ENCODE data around the gene PCDH9. TPM values are rescaled to one million over a fixed set of nuclear protein-coding genes. Genes with fewer than 3 reads are reported as not detected.

The PCDH9 gene
- total and polyA plus RNA-seq, 12 donors = 2.9 to 32.0 (median 15.4) TPM

- Histone ChIP-seq H3K36me3 (no peaks in the 10 kb centered on the region), H3K27me3 (no peaks in the 10 kb centered on the region), H3K9me3 (no peaks in the 10 kb centered on the region), H3K27ac (no peak overlapping the region), H3K4me1 (peaks cover 0 to 11% (median 0%) of the 10 kb centered on the region in 9 donors), H3K4me3 (no peak overlapping the region)
- TF ChIP-seq, protein P1, sequence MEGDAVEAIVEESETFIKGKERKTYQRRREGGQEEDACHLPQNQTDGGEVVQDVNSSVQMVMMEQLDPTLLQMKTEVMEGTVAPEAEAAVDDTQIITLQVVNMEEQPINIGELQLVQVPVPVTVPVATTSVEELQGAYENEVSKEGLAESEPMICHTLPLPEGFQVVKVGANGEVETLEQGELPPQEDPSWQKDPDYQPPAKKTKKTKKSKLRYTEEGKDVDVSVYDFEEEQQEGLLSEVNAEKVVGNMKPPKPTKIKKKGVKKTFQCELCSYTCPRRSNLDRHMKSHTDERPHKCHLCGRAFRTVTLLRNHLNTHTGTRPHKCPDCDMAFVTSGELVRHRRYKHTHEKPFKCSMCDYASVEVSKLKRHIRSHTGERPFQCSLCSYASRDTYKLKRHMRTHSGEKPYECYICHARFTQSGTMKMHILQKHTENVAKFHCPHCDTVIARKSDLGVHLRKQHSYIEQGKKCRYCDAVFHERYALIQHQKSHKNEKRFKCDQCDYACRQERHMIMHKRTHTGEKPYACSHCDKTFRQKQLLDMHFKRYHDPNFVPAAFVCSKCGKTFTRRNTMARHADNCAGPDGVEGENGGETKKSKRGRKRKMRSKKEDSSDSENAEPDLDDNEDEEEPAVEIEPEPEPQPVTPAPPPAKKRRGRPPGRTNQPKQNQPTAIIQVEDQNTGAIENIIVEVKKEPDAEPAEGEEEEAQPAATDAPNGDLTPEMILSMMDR (IDR thresholded peaks at IDR 0.05) = no peak
- 89 to 92% methylated on average over 2 of the region's 2 CpGs for WGBS, 2 donors
- intact Hi-C loops (cut with DNase I) = no loop called here
- no peak for ATAC-seq
- DNase-seq = no peak
Measured at GRCh38 chr13:66459143-66459542, 771.0 kb downstream of the PCDH9 start.

DNA sequence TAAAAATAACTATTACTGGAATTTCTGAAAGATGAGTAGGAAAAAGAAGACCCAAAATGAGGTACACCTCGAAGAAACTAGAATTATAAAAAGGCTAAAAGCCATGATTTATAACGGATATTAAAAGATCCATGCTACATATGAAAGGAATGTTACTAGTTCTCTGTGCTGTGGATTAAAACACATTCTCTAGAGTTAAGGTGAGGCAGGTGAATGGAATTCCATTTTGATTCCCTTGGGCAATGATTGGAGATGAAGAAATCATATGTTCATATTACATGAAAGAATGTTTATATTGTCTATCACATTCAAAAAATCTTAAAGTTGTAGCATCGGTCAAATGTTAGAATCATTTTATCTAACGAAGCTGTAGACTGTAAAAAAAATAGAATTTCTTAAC lies 783.7 kb downstream of the PCDH9 start:
- H3K4me3 ChIP-seq = no peak overlapping the region

DNA sequence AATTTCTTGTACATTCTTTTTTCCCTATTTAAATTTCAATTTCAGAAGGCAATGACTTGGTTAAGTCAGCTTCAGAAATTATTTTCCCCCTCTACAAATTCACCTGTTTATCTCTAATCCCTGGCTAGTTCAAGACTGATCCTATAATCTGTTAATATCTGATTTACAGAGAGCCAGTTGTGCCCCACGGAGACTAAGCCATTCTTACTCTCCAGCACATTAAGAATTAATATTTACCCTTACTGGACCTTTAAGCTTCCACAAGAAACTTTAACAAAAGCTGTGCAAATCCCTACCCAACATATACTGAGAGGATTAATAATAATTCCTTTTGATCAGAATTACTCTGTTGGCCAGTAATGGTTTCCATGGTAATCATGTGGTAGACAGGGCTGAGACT lies 786.2 kb downstream of the PCDH9 start:
- WGBS, 2 donors = 76 to 83% methylated on average over 1 of the region's 1 CpG
- intact Hi-C loops (cut with DNase I) = no loop called here
- H3K4me3 ChIP-seq = no peak overlapping the region
- H3K36me3 ChIP-seq = no peaks in the 10 kb centered on the region
- H3K9me3 ChIP-seq = peaks cover 0 to 5% (median 0%) of the 10 kb centered on the region in 11 donors
- no peak for DNase-seq
- no peak overlapping the region for H3K27ac ChIP-seq
- no peaks in the 10 kb centered on the region for H3K4me1 ChIP-seq
- no peaks in the 10 kb centered on the region for H3K27me3 ChIP-seq
- no peak for ATAC-seq
- TF ChIP-seq, protein P1 (IDR thresholded peaks at IDR 0.05) = no peak

More for the DNA sequence above, 783.7 kb downstream of the PCDH9 start:
- Histone ChIP-seq H3K36me3 (no peaks in the 10 kb centered on the region), H3K27me3 (no peaks in the 10 kb centered on the region), H3K4me1 (no peaks in the 10 kb centered on the region), H3K9me3 (no peaks in the 10 kb centered on the region), H3K27ac (no peak overlapping the region)
- intact Hi-C loops (cut with DNase I) = no loop called here
- DNase-seq = no peak
- TF ChIP-seq, protein P1 (IDR thresholded peaks at IDR 0.05) = no peak
- ATAC-seq = no peak
- WGBS, 2 donors = 89 to 90% methylated on average over 4 of the region's 4 CpGs

- no peak for ATAC-seq
- TF ChIP-seq, protein P1 (IDR thresholded peaks at IDR 0.05) = no peak
Measured at GRCh38 chr13:66440938-66441337, 789.2 kb downstream of the PCDH9 start.

More at GRCh38 chr13:66440938-66441337, 789.2 kb downstream of the PCDH9 start:
- WGBS, 2 donors = 92 to 95% methylated on average over 3 of the region's 3 CpGs
- Histone ChIP-seq H3K27me3 (no peaks in the 10 kb centered on the region), H3K4me1 (no peaks in the 10 kb centered on the region), H3K9me3 (peaks cover 0 to 12% (median 0%) of the 10 kb centered on the region in 11 donors), H3K27ac (no peak overlapping the region), H3K4me3 (no peak overlapping the region), H3K36me3 (no peaks in the 10 kb centered on the region)
- DNase-seq = no peak
- intact Hi-C loops (cut with DNase I) = no loop called here
